GM04503 (cell line): Measurements from ENCODE around the gene OTC.

Source experiments
- DNase-seq: peaks from one replicate; pipeline ENCODE4 v3.0.0-alpha.2; 2012; ENCODE audit warnings: low read depth

Gene OTC

DNA sequence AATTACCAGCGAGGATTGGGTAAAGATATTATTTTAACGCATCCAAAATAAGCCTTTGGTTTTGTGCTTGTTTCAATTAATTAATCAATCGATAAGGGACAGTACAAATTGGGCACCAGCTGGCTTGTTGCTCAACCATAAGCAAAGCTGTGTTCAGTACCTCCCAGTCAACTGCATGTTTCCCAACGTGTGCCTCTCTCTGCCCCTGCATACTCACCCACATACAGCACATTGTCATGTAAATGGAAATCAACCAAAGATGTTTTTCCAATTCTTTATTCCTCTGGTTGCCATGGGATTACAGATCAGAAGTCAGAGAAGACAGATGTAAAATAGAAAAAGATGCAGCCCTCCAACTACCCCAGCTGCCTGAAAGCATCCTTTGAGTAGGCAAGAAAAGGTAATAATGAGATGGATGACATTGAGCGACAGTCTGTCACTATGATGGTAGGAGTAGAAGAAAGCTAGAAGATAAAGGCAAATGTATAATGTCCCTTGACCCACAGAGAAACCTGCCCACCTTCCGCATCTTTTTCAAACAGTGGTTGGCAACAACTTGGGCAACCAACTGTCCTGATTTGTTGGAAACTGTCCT lies 116.3 kb downstream of the OTC start:
- no peak for DNase-seq
